Karpas-422 (cell line): Measurements from ENCODE around the gene KCNIP4. TPM values are rescaled to one million over a fixed set of nuclear protein-coding genes. Genes with fewer than 3 reads are reported as not detected.
A peak's percentile ranks its signal among the peaks of the same experiment; 100 is the strongest.

Experiments
- DNase-seq: peaks from one replicate; pipeline ENCODE4 v3.0.0-alpha.2; 2015
- H2AFZ ChIP-seq: fragments of 200-600 bp; sonication (generic); 2 replicates; pipeline ENCODE4 v1.6.1; 2014; ENCODE audit warnings: antibody characterized with exemption, low read length, mixed read lengths
- H3K27ac ChIP-seq: fragments of 200-600 bp; sonication (generic); 2 replicates; pipeline ENCODE4 v1.5.1; 2014; ENCODE audit warnings: mild to moderate bottlenecking, low read length, moderate library complexity
- H3K27me3 ChIP-seq: fragments of 200-600 bp; sonication (generic); 2 replicates; pipeline ENCODE4 v1.6.1; 2014; ENCODE audit warnings: low read length, mixed read lengths
- H3K36me3 ChIP-seq: fragments of 200-600 bp; sonication (generic); 2 replicates; pipeline ENCODE4 v1.6.1; 2014; ENCODE audit warnings: low read length, mixed read lengths; ENCODE audit not compliant: insufficient read depth
- H3K4me1 ChIP-seq: fragments of 200-600 bp; sonication (generic); 2 replicates; pipeline ENCODE4 v1.6.1; 2014; ENCODE audit warnings: mild to moderate bottlenecking, low read length, mixed read lengths
- H3K4me2 ChIP-seq: fragments of 200-600 bp; sonication (generic); 2 replicates; pipeline ENCODE4 v1.6.1; 2014; ENCODE audit warnings: low read length, low read depth, mild to moderate bottlenecking; ENCODE audit not compliant: poor library complexity, severe bottlenecking
- H3K4me3 ChIP-seq: fragments of 200-600 bp; sonication (generic); 2 replicates; pipeline ENCODE4 v1.5.1; 2014; ENCODE audit warnings: mild to moderate bottlenecking, antibody characterized with exemption, low read length, mixed read lengths
- H3K79me2 ChIP-seq: fragments of 200-600 bp; sonication (generic); 2 replicates; pipeline ENCODE4 v1.6.1; 2014; ENCODE audit warnings: mild to moderate bottlenecking, low read length, mixed read lengths
- H3K9ac ChIP-seq: fragments of 200-600 bp; sonication (generic); 2 replicates; pipeline ENCODE4 v1.6.0; 2014; ENCODE audit warnings: low read length
- H3K9me2 ChIP-seq: fragments of 200-600 bp; sonication (generic), shearing (Covaris generic); replicated peaks from 2 replicates; pipeline ENCODE4 v1.6.0; 2014; ENCODE audit warnings: mild to moderate bottlenecking, low read length, moderate library complexity; ENCODE audit not compliant: insufficient read depth
- H3K9me3 ChIP-seq: fragments of 300-700, 200-600 bp; sonication (generic); 2 replicates; pipeline ENCODE4 v1.6.1; 2014; ENCODE audit warnings: low read length, mixed read lengths
- H4K20me1 ChIP-seq: fragments of 200-600 bp; sonication (generic); 2 replicates; pipeline ENCODE4 v1.6.1; 2014; ENCODE audit warnings: mild to moderate bottlenecking, antibody characterized with exemption, low read length, low read depth; ENCODE audit not compliant: insufficient read depth
- total RNA-seq: library from RNA; depleted of rRNA; stranded (reverse); fragments of >200 nt; shearing (Covaris generic); gene quantifications from 2 replicates; pipeline ENCODE4 v1.2.3, GENCODE V29; 2014; ENCODE audit warnings: low replicate concordance

KCNIP4 gene
- total RNA-seq, 1 experiment from 2014 or later: not detected

DNA sequence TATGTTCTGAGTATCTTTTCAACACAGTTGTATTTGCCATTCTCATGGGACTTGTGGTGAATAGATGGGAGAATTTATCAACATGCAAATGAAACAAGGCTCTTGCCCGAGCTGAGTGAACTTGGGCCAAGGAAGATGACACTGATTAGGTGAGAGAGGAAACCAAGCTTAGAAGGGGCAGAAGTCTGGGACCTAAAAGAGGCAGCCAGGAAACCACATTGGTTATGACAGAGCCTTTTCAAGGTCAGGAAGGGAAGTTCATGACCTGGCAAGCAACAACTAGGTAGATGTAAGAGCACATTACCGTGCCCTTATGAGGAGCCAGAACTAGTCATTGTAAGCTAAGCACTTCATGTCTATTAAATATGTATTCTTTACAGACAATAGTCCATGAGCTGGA, 658.0 kb downstream of the KCNIP4 start:
- peaks cover 8% of the 10 kb centered on the region for H3K9me3 ChIP-seq
- no peaks in the 10 kb centered on the region for H3K79me2 ChIP-seq
- H3K27ac ChIP-seq: no peak overlapping the region
- H4K20me1 ChIP-seq: no peaks in the 10 kb centered on the region
- no peaks in the 10 kb centered on the region for H3K27me3 ChIP-seq
- no peak overlapping the region for H3K9ac ChIP-seq
- H3K4me2 ChIP-seq: no peak overlapping the region
- DNase-seq: peak; percentile 43
- no peak overlapping the region for H2AFZ ChIP-seq
- H3K4me3 ChIP-seq: no peak overlapping the region
- H3K4me1 ChIP-seq: peaks cover 5% of the 10 kb centered on the region; the same call in 1 of the 2 replicates
- H3K36me3 ChIP-seq: no peaks in the 10 kb centered on the region
- no peaks in the 10 kb centered on the region for H3K9me2 ChIP-seq

DNA sequence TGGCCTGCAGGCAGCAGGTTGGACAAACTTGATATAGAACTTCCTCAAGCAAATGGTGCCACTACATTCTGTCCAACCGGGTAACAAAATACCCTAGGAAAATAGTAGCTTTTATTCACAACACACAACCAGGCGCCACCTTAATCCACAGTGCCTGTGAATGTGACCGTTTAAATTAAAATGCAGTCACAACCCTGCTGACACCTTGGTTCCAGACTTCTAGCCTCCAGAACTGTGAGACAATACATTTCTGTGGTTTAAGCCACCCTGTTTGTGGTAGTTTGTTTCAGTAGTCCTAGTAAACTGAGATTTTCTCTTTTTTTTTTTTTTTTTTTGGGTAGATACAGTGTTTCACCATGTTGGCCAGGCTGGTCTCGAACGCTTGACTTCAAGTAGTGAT, 672.5 kb downstream of the KCNIP4 start:
- H3K4me3 ChIP-seq: no peak overlapping the region
- no peaks in the 10 kb centered on the region for H3K4me1 ChIP-seq
- peaks cover 7% of the 10 kb centered on the region; the same call in 1 of the 2 replicates for H3K9me3 ChIP-seq
- no peaks in the 10 kb centered on the region for H3K36me3 ChIP-seq
- H3K27ac ChIP-seq: no peak overlapping the region
- no peak overlapping the region for H3K9ac ChIP-seq
- no peaks in the 10 kb centered on the region for H4K20me1 ChIP-seq
- H3K27me3 ChIP-seq: no peaks in the 10 kb centered on the region
- no peaks in the 10 kb centered on the region for H3K79me2 ChIP-seq
- H3K4me2 ChIP-seq: no peak overlapping the region
- no peak for DNase-seq
- no peaks in the 10 kb centered on the region; the same call in 1 of the 2 replicates for H3K9me2 ChIP-seq
- H2AFZ ChIP-seq: no peak overlapping the region

DNA sequence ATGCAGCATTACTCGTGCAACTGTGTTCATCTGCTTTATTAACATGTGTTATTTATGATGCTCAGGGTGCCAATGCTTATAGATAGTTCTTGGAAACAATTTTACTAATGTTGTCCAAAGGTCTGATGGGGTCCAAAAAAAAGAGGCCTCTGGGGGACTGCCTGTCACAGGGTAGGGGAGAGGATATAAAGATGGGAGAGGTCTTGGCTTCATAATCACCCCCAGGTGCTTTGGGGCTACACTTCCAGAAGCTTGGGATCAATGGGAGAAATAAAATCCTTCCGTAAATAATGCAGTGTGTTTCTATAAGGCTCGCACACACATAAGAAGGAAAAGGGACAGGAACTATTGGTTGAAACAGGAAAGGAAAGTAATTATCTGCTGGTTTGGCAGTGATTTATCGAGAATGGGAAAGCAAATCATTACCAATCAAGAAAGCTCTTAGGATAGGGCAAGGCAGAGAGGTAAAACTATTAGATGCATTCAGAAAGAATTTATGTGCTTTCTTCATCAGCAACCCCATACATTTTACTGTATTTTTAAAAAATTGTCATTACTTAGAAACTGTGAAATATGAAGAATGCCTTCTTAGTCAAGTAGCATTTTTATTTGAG, 677.0 kb downstream of the KCNIP4 start:
- H3K4me2 ChIP-seq: no peak overlapping the region
- H3K4me1 ChIP-seq: no peaks in the 10 kb centered on the region
- H4K20me1 ChIP-seq: no peaks in the 10 kb centered on the region
- no peaks in the 10 kb centered on the region for H3K36me3 ChIP-seq
- H3K27ac ChIP-seq: no peak overlapping the region
- no peak overlapping the region for H3K9ac ChIP-seq
- H3K4me3 ChIP-seq: no peak overlapping the region
- H3K27me3 ChIP-seq: no peaks in the 10 kb centered on the region
- DNase-seq: no peak
- H3K79me2 ChIP-seq: no peaks in the 10 kb centered on the region
- peaks cover 8% of the 10 kb centered on the region; the same call in 1 of the 2 replicates for H3K9me3 ChIP-seq
- H3K9me2 ChIP-seq: no peaks in the 10 kb centered on the region; the same call in 1 of the 2 replicates
- H2AFZ ChIP-seq: no peak overlapping the region

- no peaks in the 10 kb centered on the region for H3K27me3 ChIP-seq
- no peak overlapping the region for H3K9ac ChIP-seq
- no peak overlapping the region for H3K4me3 ChIP-seq
- H3K36me3 ChIP-seq: no peaks in the 10 kb centered on the region
- peaks cover 4% of the 10 kb centered on the region; the same call in 1 of the 2 replicates for H3K9me3 ChIP-seq
- no peak overlapping the region for H3K4me2 ChIP-seq
- H4K20me1 ChIP-seq: no peaks in the 10 kb centered on the region
- H3K79me2 ChIP-seq: no peaks in the 10 kb centered on the region
- DNase-seq: no peak
- H3K27ac ChIP-seq: no peak overlapping the region
- no peaks in the 10 kb centered on the region for H3K4me1 ChIP-seq
- no peak overlapping the region for H2AFZ ChIP-seq
- no peaks in the 10 kb centered on the region for H3K9me2 ChIP-seq
Observed at GRCh38 chr4:21248331-21248730, 700.2 kb downstream of the KCNIP4 start.

- H3K27ac ChIP-seq: no peak overlapping the region
- H3K4me1 ChIP-seq: no peaks in the 10 kb centered on the region
- no peaks in the 10 kb centered on the region for H3K9me2 ChIP-seq
- no peaks in the 10 kb centered on the region; the same call in 1 of the 2 replicates for H3K9me3 ChIP-seq
- H4K20me1 ChIP-seq: no peaks in the 10 kb centered on the region
- H3K4me2 ChIP-seq: no peak overlapping the region
- no peak overlapping the region for H3K4me3 ChIP-seq
- no peak for DNase-seq
- no peaks in the 10 kb centered on the region for H3K79me2 ChIP-seq
- no peaks in the 10 kb centered on the region for H3K27me3 ChIP-seq
- H3K9ac ChIP-seq: no peak overlapping the region
- no peak overlapping the region for H2AFZ ChIP-seq
- H3K36me3 ChIP-seq: no peaks in the 10 kb centered on the region
Observed at GRCh38 chr4:21242163-21242562, 706.4 kb downstream of the KCNIP4 start.

DNA sequence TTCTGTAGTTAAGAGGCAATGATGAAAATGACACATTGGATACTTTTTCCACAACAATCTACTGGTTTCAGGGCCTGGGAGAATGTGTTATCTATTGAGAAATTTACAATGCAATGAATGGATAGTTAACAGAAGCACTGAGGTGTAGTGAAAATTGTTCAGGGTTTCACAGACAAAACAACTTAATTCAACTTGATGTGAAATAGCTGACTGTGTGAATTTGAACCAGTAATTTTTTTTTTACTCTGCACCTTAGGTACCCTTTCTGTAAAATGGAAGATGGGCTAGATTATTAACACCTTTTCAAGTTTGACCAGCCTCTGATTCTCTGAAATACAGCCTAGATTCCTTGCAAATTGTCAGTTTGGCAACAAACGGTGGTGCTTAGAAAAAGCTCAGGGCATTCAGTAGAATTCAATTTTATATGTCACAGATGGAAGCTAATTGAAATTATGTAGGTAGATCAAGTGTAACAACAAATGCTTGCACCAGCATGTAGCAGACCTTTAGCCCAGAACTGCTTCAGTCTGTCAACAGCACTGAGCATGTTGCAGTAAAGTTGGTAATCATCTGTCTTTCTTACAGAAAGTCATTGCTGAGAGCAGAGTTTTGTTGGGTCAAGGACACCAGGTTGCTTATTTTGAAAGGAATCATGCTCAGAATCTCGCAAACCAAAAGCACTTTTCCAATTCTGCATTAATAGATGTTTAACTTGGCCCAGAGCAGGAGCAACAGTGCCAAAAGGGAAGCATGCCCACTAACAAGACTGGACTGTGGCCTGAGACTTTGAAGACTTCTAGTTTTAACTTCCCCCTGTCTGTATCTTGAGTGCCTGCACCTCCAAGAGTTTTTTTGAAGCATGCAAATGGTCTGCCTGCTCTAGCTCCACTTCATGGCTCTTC, 721.7 kb downstream of the KCNIP4 start:
- Histone ChIP-seq H3K27ac (no peak overlapping the region), H3K36me3 (no peaks in the 10 kb centered on the region; the same call in 1 of the 2 replicates), H2AFZ (no peak overlapping the region), H4K20me1 (no peaks in the 10 kb centered on the region), H3K79me2 (no peaks in the 10 kb centered on the region), H3K4me3 (no peak overlapping the region), H3K4me2 (no peak overlapping the region), H3K9me3 (no peaks in the 10 kb centered on the region), H3K27me3 (no peaks in the 10 kb centered on the region), H3K9ac (no peak overlapping the region), H3K9me2 (no peaks in the 10 kb centered on the region), H3K4me1 (no peaks in the 10 kb centered on the region)
- no peak for DNase-seq

GRCh38 chr4:21211846-21212245, 736.7 kb downstream of the KCNIP4 start:
- H3K27me3 ChIP-seq: no peaks in the 10 kb centered on the region
- H3K79me2 ChIP-seq: no peaks in the 10 kb centered on the region
- H3K9ac ChIP-seq: no peak overlapping the region
- no peaks in the 10 kb centered on the region for H3K36me3 ChIP-seq
- H2AFZ ChIP-seq: no peak overlapping the region
- no peak overlapping the region for H3K4me2 ChIP-seq
- H3K4me3 ChIP-seq: no peak overlapping the region
- H3K9me3 ChIP-seq: peaks cover 14% of the 10 kb centered on the region
- no peaks in the 10 kb centered on the region for H4K20me1 ChIP-seq
- H3K4me1 ChIP-seq: no peaks in the 10 kb centered on the region
- H3K27ac ChIP-seq: no peak overlapping the region
- DNase-seq: no peak
- no peaks in the 10 kb centered on the region for H3K9me2 ChIP-seq

DNA sequence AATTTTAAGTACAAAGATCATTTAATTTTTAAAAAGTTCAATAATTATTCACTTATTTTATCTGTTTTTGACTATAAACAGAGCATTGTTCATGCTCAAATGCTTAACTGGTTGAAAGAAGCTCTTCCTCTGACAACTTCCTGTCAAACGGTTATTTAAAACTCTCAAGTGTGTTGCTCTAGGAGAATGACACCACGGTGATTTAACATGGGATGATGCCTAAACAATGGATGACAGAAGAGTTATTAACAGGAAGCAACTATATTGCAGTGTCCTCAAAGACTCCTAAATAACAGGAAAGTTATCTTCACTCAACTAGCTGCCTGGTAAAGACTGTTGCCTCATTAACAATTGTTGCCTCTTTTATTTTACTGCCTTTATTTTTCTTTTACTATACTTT, 738.7 kb downstream of the KCNIP4 start:
- H3K9me3 ChIP-seq: peaks cover 9% of the 10 kb centered on the region; the same call in 1 of the 2 replicates
- H4K20me1 ChIP-seq: no peaks in the 10 kb centered on the region
- H3K79me2 ChIP-seq: no peaks in the 10 kb centered on the region
- no peak overlapping the region for H3K27ac ChIP-seq
- H2AFZ ChIP-seq: no peak overlapping the region
- H3K4me3 ChIP-seq: no peak overlapping the region
- H3K9ac ChIP-seq: no peak overlapping the region
- no peaks in the 10 kb centered on the region for H3K9me2 ChIP-seq
- no peaks in the 10 kb centered on the region for H3K27me3 ChIP-seq
- DNase-seq: no peak
- H3K36me3 ChIP-seq: no peaks in the 10 kb centered on the region
- no peak overlapping the region for H3K4me2 ChIP-seq
- H3K4me1 ChIP-seq: no peaks in the 10 kb centered on the region
